ENCODE results near the gene HEBP1.

HEBP1 gene

GRCh38 chr12:13023811-13024530 is 23.9 kb upstream of the HEBP1 start:
- DNase-seq (ENCODE audit: low read depth): peak; percentile 84

DNA sequence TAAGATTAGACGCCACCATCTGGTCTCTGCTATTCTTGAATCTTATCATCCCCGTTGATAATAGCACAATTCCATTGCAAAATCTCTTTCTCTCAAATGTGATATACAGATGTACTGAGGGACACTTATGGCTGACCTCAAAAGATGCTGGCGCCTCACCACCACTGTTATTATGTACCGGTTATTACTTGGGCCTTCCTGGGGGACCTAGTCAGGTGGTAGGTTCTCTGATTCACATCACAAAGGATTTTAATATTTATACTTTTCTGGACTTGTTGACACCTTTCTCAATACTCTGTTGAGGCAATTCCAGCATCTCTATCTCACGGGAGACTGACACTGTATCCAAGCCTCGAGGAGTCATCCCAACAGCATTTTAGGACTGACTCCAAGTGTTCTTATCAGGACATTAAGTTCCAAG is 22.8 kb upstream of the HEBP1 start:
- no peak for DNase-seq (ENCODE audit: low read depth)

GRCh38 chr12:13011098-13011497 is 11.0 kb upstream of the HEBP1 start:
- DNase-seq (ENCODE audit: low read depth): no peak

DNA sequence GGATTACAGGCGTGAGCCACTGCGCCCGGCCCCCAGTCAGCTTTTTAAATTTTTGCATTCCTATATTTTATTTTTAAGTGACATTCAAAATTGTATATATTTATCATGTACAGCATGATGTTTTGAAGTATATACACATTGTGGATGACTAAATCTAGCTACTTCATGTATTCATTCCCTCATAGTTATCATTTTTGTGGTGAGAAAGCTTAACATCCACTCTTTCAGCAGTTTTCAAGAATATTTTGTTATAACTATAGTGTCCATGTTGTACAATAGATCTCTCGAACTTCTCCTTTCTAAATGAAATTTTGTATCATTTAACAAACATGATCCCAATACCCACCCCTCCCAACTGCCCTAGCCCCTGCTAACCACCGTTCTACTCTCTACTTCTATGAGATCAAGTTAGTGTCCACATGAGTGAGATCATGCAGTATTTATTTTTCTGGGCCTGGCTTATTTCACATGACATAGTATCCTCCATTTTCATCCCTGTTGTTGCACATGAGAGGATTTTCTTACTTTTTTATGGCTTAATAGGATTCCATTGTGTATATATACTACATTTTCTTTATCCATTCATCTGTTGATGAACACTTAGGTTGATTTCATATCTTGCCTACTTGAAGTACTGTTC is 8.8 kb upstream of the HEBP1 start:
- peak; percentile 30 for DNase-seq (ENCODE audit: low read depth)

DNA sequence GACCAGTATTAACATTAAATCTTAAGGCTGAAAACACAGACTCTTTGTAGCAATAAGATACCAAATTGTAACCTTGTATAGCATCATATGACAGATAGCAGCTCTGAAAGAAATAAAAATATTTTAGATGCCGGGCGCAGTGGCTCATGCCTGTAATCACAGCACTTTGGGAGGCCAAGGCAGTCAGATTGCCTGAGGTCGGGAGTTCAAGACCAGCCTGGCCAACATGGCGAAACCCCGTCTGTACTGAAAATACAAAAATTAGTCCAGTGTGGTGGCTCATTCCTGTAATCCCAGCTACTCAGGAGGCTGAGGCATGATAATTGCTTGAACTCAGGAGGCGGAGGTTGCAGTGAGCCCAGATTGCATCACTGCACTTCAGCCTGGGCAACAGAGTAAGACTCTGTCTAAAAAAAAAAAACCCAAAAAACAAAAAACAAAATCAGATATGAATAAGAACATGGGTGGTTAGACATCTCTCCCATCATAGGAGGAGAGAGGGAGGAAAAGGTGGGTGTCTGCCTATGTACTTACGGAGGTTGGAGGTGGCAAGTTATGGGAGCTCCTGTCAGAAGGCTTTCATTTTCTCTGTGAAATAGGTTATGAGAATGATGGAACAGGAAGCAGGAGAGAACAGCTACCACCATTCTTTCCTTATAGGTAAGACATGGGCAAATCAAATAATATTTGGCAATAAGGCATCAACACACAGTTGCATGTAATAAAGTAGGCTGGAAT is 7.6 kb upstream of the HEBP1 start:
- no peak for DNase-seq (ENCODE audit: low read depth)

GRCh38 chr12:13005649-13006048 is 5.6 kb upstream of the HEBP1 start:
- DNase-seq (ENCODE audit: low read depth): no peak

- DNase-seq (ENCODE audit: low read depth): no peak
Measured at GRCh38 chr12:13004986-13005385, 4.9 kb upstream of the HEBP1 start.

DNA sequence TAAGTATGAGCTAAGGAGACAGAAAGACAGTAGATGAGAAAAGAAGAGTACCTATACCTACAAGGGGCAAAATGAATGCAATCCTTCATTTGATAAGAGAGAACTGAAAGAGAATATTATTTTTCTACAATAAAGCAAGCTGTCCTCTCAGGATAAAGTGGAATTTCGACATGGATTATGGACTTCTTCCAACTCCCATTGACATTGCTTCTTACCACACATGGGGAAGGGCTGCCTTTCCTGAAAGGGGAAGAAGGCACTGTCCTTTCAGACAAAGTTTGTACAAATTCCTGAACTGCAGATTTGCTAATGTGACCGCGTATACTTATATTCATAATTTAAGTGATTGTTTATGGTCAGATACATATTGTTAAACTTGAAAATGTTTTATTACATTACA is 4.3 kb upstream of the HEBP1 start:
- no peak for DNase-seq (ENCODE audit: low read depth)

- peak; percentile 37 for DNase-seq (ENCODE audit: low read depth)
Measured at GRCh38 chr12:13002301-13003097, 2.4 kb upstream of the HEBP1 start.

- DNase-seq (ENCODE audit: low read depth): no peak
Measured at GRCh38 chr12:13001775-13002040, 1.6 kb upstream of the HEBP1 start.

GRCh38 chr12:13000925-13001774 is 1.1 kb upstream of the HEBP1 start:
- peak; percentile 73 for DNase-seq (ENCODE audit: low read depth)

DNA sequence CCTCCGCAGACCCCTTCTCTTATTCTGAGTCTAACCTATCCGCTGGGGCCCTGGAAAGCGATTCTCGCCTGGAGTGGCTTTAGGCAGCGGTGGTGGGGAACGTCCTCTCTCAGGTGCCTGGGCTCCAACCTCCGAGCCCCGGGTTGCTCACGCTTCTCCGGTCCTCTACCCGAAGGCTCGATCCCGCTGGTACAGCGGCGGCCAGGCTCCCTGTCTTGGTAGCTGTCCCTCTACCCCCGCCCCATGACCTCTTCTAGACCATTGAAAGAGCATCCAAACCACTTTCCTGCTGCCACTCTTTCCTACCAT is 505 bp upstream of the HEBP1 start:
- DNase-seq (ENCODE audit: low read depth): peak; percentile 64

GRCh38 chr12:12999271-12999958 is 650 bp downstream of the HEBP1 start:
- peak; percentile 58 for DNase-seq (ENCODE audit: low read depth)

DNA sequence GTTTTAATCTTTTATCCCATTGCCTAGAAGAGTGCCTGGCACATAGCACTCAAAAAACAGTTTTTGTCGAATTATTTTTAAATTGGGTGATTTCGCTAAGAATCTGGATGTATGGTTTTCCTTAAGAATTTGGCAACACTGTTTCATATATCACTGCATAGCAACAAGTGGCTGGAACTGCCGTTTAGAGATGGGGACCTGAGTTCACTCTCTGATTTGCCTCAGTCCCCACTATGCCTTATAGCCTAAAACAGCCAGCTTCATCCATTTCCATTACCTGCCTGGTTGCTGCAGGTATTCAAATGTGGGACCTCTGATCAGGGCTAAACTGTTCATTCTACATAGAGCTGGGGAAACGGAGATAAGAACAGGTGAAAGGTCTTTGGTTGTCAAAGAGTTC is 1.8 kb downstream of the HEBP1 start:
- DNase-seq (ENCODE audit: low read depth): no peak

GRCh38 chr12:12997734-12998133 is 2.3 kb downstream of the HEBP1 start:
- DNase-seq (ENCODE audit: low read depth): no peak

- DNase-seq (ENCODE audit: low read depth): no peak
Measured at GRCh38 chr12:12997156-12997555, 2.9 kb downstream of the HEBP1 start.

DNA sequence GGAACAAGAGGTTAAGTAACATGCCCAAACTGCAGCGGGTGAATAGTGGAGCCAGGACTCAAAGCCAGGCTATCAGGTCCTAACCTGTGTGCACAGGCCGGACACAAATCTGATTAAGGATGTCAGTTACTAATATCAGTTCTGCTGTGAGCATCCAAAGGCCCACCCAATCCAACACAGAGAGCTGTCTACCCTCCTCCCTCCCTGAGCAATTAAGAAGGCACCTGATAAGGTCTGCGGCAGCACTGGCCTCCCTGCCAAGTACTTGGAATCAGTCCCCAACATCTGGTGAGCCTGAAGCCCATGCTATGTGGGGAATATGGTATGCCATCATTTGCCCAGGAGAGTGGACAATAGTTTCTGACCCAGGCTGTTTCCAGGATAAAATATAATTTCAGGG is 3.9 kb downstream of the HEBP1 start:
- DNase-seq (ENCODE audit: low read depth): no peak

- DNase-seq (ENCODE audit: low read depth): no peak
Measured at GRCh38 chr12:12995088-12995487, 5.0 kb downstream of the HEBP1 start.

GRCh38 chr12:12993367-12993766 is 6.7 kb downstream of the HEBP1 start:
- no peak for DNase-seq (ENCODE audit: low read depth)

DNA sequence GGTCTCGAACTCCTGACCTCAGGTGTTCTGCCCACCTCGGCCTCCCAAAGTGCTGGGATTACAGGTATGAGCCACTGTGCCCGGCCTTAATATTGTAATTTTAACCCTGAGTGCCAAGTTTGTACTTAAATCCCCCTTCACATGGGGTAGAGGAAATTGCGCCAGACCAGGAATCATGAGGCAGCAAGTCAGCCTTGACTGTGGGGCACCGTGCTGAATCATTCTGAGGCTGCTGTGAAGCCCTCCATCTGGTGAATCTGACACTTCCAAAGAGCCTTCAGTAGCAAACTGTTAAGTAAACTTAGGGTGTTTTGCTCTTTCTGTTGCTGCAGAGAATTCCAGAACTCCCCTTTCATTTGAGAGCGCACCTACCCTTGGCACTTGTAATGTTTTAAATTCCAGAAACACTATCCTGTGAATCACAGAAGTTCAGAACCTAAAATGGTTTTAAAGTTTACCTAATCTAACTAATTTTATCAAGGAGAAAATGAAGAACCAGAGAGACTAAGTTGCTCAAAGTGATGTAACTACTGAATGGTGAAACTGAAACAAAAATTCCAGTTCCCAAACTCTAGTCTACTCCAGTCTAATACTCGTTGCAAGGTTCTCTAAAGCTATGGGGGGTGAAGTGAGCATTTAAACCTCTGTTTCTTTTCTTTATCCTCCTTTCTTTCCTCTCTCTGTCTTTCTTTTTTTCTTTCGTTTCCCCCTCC is 7.5 kb downstream of the HEBP1 start:
- peak; percentile 92 for DNase-seq (ENCODE audit: low read depth)
